ENCODE results near the gene FRMD1. TPM values are rescaled to one million over a fixed set of nuclear protein-coding genes. Genes with fewer than 3 reads are reported as not detected.

Gene FRMD1
- not detected for total RNA-seq

DNA sequence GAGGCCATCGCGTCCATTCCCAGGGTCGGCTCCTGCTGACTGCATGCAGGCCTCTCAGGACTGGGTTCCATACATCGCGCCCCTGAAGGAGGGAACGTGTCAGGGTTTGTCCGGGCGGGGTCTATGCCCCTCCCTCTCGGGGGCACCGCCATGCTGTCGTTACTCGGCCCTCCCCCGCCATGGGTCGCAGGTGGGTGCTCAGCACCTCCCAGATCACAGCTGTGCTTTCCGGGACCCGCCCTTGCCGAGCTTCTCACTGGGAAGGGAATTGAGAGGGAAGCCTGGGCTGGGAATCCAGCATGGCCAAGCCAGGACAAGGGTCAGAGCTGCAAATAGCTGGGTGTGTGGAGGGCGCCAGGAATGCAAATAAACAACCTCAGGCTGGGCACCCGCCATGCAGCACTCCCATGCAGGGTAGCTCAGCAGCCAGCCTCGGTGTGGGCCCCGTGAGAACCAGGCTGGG, at the start of gene FRMD1:
FRMD1 (minus strand) TSS at position 270 of the 463 bp plus-strand sequence; CDS start at position 152, 118 bp downstream.
- ATAC-seq (ENCODE audit: low read depth) (no peak), DNase-seq (no peak)
- H3K4me1 Mint-ChIP-seq = no peaks in the 10 kb centered on the region
- H3K9me3 Mint-ChIP-seq = no peaks in the 10 kb centered on the region
- POLR2A ChIA-PET = no interaction called here
- H3K36me3 Mint-ChIP-seq = no peaks in the 10 kb centered on the region
- H3K27ac Mint-ChIP-seq = no peak within 1 kb of the TSS
- no peaks in the 10 kb centered on the region for H3K27me3 Mint-ChIP-seq
- H3K4me3 Mint-ChIP-seq = no peak within 1 kb of the TSS

DNA sequence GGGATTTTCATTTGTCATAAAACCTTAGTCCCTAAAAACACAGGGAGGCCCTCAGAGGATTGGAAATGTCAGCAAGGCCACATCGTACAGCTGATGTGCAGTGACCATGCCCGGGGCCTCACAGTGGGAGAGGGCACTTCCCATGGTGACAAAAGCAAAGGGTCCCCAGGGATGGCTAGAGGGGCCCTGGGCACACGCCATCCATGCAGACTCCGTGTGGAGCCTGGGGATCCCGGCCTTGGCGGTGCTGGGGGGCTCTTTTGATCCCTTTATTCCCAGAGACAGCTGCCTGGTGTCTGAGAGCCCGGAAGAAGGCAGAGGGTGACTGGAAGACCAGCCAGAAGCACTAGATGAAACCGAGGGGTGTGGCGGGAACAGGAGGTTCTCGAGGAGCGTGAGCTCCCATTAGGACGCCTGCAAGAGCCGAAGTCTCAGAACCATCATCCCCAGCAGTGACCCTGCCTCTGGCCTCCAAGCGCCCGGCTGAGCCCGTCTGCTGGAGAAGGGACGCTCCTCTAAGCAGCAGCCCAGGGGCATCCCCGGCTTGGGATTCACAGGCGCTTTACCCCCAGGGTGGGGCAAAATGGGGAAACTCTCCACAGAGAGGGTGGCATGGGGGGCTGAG, 49.1 kb upstream of the FRMD1 start:
- no peak overlapping the region for H3K27ac Mint-ChIP-seq
- no peak for DNase-seq
- no peaks in the 10 kb centered on the region for H3K36me3 Mint-ChIP-seq
- H3K9me3 Mint-ChIP-seq = no peaks in the 10 kb centered on the region
- peaks cover 11% of the 10 kb centered on the region for H3K27me3 Mint-ChIP-seq
- ATAC-seq (ENCODE audit: low read depth) = no peak
- POLR2A ChIA-PET = no interaction called here
- no peaks in the 10 kb centered on the region for H3K4me1 Mint-ChIP-seq
- no peak overlapping the region for H3K4me3 Mint-ChIP-seq

DNA sequence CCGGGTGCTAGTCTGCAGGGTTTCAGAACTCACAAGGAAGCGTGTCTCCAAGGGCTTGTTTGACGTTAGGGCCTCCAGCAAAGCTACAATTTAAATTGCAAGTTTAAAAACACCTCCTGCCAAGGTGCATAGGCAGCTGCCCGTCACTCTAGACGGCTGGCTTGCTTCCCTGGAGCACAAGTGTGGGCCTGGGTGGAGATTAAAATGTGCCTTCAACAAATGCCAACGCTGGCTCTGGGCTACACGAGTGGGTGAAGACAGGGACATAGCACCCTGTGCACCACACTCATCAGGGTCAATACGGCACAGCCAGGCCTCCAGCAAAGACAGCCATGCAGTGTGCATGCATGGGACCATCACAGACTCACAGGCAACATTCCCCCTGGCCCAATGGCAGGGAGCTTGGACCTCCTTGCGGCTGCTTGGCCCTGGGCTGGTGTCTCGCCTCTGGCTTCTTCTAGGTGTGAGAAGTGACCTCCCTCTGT, 48.4 kb upstream of the FRMD1 start:
- Mint-ChIP-seq H3K27me3 (peaks cover 5% of the 10 kb centered on the region), H3K9me3 (peaks cover 3% of the 10 kb centered on the region), H3K36me3 (no peaks in the 10 kb centered on the region), H3K4me1 (no peaks in the 10 kb centered on the region), H3K4me3 (no peak overlapping the region), H3K27ac (no peak overlapping the region)
- ATAC-seq (ENCODE audit: low read depth) (no peak), DNase-seq (no peak)
- POLR2A ChIA-PET = no interaction called here

DNA sequence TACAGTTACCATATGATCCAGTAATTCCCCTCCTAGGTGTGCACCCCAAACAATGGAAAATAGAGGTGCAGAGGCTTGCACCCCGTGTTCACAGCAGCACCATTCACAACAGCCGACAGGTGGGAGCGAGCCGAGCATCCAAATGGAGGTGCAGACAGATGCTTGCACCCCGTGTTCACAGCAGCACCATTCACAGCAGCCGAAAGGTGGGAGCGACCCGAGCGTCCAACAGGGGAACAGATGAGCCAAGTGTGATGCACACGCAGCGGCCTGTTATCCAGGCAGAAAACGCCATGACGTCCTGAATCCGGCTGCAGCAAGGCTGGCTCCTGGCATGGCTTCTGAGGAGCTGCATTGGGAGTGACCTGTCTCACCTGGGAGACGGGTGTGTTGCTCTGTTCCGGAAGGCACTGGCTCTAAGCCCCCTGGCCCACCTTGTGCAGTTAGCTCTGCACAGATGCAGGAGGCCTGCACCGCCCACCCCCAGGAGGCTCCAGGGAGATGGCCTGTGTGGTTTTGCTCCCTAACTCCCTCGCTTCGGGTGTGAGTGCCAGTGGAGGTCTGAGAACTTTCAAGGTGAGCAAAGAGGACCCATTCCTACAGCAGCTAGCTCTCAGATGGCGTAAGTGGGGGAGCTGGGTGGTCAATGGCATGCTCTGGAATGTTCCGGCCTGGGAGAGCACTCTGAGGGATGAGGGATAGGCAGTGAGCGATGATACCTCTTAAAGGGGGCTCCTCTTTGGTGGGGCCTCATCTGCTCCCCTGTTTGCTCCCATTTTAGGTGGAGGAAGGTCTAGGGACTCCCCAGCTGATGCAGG, 47.8 kb upstream of the FRMD1 start:
- POLR2A ChIA-PET = no interaction called here
- no peak overlapping the region for H3K4me3 Mint-ChIP-seq
- no peaks in the 10 kb centered on the region for H3K36me3 Mint-ChIP-seq
- H3K27ac Mint-ChIP-seq = no peak overlapping the region
- ATAC-seq (ENCODE audit: low read depth) (no peak), DNase-seq (no peak)
- H3K9me3 Mint-ChIP-seq = peaks cover 3% of the 10 kb centered on the region
- H3K4me1 Mint-ChIP-seq = no peaks in the 10 kb centered on the region
- peaks cover 2% of the 10 kb centered on the region for H3K27me3 Mint-ChIP-seq

DNA sequence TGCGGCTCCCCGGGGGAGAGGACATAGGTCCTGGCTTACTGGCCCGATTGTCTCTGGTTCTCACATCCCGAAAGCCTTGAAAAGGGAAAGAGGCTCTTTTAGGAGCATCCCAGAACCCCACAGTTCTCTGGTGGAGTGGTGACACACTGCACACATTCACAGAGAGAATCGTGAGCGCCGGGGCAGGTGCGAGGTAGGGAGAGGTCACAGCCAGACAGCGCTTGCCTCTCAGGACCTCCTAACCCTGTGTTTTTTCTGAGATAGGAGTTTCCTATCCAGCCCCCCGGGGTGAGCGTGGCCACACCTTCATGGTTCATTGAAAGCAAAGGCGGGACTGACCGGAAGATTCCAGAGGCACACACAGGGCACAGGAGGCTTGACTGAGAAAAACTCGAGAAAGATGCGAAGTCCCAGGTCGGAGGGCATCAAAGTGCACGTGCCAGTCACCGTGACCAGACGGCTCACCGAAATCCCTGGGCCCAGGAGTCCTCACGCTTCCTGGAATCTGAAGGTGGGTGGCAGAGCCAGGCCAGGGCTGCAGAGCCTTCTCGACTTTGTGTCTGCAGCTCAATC, 46.5 kb upstream of the FRMD1 start:
- Mint-ChIP-seq H3K9me3 (peaks cover 4% of the 10 kb centered on the region), H3K4me3 (no peak overlapping the region), H3K27ac (no peak overlapping the region), H3K36me3 (no peaks in the 10 kb centered on the region), H3K27me3 (no peaks in the 10 kb centered on the region), H3K4me1 (no peaks in the 10 kb centered on the region)
- DNase-seq = no peak
- ATAC-seq (ENCODE audit: low read depth) = no peak
- POLR2A ChIA-PET = no interaction called here

DNA sequence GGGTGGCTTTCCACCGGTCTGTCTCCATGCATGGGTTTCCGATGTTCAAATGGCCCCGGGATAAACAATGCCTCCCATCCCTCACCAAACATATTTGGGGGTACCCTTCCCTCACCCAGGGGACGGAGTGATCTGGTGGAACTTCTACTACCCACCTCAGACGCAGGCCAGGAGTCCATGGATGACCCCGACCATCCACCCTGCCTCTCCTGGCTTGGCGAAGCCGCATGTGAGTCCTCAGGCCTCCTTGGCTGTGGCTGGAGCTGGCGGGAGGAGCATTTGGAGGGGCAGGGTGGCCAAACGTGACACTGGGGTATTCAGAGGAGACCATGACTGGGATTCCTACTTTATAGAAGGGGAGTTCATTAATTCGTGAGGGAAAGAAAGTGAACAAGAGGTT, 45.9 kb upstream of the FRMD1 start:
- peaks cover 4% of the 10 kb centered on the region for H3K9me3 Mint-ChIP-seq
- no peak for DNase-seq
- H3K4me3 Mint-ChIP-seq = no peak overlapping the region
- H3K36me3 Mint-ChIP-seq = no peaks in the 10 kb centered on the region
- H3K27me3 Mint-ChIP-seq = no peaks in the 10 kb centered on the region
- no peak overlapping the region for H3K27ac Mint-ChIP-seq
- H3K4me1 Mint-ChIP-seq = no peaks in the 10 kb centered on the region
- POLR2A ChIA-PET = no interaction called here
- ATAC-seq (ENCODE audit: low read depth) = no peak

DNA sequence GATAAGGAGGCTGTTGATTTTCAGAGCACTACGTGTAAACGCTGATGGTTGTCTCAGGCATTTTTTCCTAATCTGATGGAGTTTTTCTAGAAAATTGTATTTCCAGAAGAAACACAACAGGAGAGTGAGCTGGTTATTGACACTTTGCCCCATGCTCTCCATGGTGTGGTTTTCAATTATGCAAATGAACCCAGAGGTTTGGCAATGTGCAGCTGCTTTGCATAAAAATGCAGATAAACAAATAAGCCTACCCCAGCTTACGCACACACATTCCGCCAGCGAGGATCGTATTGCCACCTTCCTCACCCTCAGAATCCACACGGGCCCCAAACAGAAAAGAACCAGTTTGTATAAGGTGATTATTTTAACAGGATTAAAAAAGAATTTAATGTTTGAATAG, 45.1 kb upstream of the FRMD1 start:
- Mint-ChIP-seq H3K4me3 (no peak overlapping the region), H3K4me1 (no peaks in the 10 kb centered on the region), H3K36me3 (no peaks in the 10 kb centered on the region), H3K27ac (no peak overlapping the region), H3K27me3 (no peaks in the 10 kb centered on the region), H3K9me3 (peaks cover 4% of the 10 kb centered on the region)
- no peak for ATAC-seq (ENCODE audit: low read depth)
- POLR2A ChIA-PET = no interaction called here
- DNase-seq = no peak

DNA sequence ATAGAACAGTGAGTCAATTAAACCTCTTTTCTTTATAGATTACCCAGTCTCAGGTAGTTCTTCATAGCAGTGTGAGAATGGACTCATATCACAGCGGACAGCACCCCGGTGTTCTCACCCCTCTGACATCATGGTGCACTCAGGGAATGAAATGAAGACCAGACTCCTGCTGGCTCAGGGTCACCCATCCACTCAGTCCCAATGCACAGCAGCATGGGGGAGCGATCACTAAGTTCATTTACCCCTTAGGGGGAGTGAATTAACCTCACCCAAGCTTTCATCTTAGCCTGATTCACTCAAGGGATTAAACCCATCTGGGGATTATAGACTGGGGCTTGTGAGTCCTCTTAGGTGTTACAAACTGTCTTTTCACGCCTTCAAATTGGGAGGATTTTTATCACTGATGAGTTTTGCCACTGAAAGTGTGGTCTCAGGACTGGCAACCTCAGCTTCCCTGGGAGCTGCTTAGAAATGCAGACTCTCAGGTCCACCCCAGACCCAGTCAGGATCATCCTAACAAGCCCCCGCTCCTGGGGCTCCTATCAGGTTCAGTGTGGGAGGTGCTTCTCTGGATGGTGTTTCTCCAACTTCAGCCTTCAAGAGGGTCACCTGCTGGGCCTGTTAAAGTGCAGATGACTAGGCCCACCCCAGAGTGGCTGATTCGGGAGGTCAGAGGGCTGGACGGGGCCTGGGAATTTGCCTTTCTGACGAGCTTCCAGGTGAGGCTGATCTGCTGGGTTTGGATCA, 44.3 kb upstream of the FRMD1 start:
- no peak for ATAC-seq (ENCODE audit: low read depth)
- DNase-seq = no peak
- peaks cover 4% of the 10 kb centered on the region for H3K9me3 Mint-ChIP-seq
- POLR2A ChIA-PET = no interaction called here
- no peaks in the 10 kb centered on the region for H3K36me3 Mint-ChIP-seq
- no peak overlapping the region for H3K4me3 Mint-ChIP-seq
- no peaks in the 10 kb centered on the region for H3K27me3 Mint-ChIP-seq
- no peak overlapping the region for H3K27ac Mint-ChIP-seq
- H3K4me1 Mint-ChIP-seq = no peaks in the 10 kb centered on the region

DNA sequence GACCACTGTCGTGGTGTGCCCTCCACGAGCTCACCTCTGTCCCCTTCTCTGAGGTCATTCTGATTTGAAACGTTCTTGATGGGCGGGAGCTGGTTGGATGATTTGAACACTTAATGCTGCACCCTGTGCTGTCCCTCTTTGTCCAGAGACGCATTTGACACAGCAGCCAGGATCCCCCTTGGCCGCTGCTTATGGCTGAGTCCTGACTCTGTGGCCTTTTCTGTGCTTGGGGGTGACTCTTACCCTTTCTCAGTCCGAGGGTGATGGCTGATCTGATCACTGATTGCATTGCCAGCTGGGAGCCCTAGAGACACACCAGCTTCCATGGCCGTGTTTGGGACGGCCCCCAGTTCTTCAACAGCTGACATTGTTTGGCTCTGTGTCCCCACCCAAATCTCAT, 43.5 kb upstream of the FRMD1 start:
- Mint-ChIP-seq H3K27me3 (no peaks in the 10 kb centered on the region), H3K9me3 (peaks cover 4% of the 10 kb centered on the region), H3K36me3 (no peaks in the 10 kb centered on the region), H3K27ac (no peak overlapping the region), H3K4me1 (no peaks in the 10 kb centered on the region), H3K4me3 (no peak overlapping the region)
- ATAC-seq (ENCODE audit: low read depth) = no peak
- POLR2A ChIA-PET = no interaction called here
- no peak for DNase-seq

DNA sequence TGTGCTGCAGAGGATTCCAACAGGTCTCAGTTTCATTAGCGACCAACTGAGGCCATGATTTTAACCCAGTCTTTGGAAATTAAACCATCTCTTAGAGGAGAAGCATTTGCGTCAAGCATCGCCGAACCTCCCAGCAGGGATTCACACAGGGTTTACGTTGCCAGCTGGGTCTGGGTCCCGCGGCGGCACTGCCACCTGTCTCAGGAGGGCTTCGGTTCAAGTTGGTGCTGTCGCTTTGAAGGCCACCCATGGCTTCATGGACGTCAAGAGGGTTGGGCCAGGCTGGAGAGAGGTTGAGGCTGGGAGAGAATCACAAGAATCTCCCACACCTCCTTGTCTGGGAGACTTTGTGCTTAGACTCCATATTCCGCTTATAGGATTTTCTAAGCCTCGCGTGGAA, 43.0 kb upstream of the FRMD1 start:
- POLR2A ChIA-PET = no interaction called here
- H3K9me3 Mint-ChIP-seq = peaks cover 4% of the 10 kb centered on the region
- H3K27me3 Mint-ChIP-seq = no peaks in the 10 kb centered on the region
- ATAC-seq (ENCODE audit: low read depth) (no peak), DNase-seq (no peak)
- H3K27ac Mint-ChIP-seq = no peak overlapping the region
- H3K4me1 Mint-ChIP-seq = no peaks in the 10 kb centered on the region
- no peaks in the 10 kb centered on the region for H3K36me3 Mint-ChIP-seq
- H3K4me3 Mint-ChIP-seq = no peak overlapping the region

DNA sequence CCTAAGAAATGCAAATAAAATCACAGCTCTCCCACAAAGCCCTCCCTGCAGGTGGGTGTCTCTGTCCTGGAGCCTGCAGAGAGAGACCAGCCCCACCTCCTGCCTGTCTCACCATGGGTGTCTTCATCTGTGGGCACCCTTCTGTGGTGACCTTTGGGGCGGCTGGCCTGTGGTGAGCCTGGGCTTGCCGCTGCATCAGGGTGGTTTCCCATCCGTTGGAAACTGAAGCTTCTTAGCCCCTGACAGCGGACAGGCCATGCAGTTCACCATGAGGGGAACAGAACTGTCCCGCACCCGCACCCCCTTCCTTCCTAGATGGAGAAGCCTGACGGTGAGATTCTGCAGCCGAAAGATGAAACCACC, 42.3 kb upstream of the FRMD1 start:
- peaks cover 4% of the 10 kb centered on the region for H3K9me3 Mint-ChIP-seq
- DNase-seq (no peak), ATAC-seq (ENCODE audit: low read depth) (no peak)
- POLR2A ChIA-PET = no interaction called here
- no peak overlapping the region for H3K27ac Mint-ChIP-seq
- H3K27me3 Mint-ChIP-seq = no peaks in the 10 kb centered on the region
- no peaks in the 10 kb centered on the region for H3K36me3 Mint-ChIP-seq
- no peak overlapping the region for H3K4me3 Mint-ChIP-seq
- H3K4me1 Mint-ChIP-seq = no peaks in the 10 kb centered on the region

DNA sequence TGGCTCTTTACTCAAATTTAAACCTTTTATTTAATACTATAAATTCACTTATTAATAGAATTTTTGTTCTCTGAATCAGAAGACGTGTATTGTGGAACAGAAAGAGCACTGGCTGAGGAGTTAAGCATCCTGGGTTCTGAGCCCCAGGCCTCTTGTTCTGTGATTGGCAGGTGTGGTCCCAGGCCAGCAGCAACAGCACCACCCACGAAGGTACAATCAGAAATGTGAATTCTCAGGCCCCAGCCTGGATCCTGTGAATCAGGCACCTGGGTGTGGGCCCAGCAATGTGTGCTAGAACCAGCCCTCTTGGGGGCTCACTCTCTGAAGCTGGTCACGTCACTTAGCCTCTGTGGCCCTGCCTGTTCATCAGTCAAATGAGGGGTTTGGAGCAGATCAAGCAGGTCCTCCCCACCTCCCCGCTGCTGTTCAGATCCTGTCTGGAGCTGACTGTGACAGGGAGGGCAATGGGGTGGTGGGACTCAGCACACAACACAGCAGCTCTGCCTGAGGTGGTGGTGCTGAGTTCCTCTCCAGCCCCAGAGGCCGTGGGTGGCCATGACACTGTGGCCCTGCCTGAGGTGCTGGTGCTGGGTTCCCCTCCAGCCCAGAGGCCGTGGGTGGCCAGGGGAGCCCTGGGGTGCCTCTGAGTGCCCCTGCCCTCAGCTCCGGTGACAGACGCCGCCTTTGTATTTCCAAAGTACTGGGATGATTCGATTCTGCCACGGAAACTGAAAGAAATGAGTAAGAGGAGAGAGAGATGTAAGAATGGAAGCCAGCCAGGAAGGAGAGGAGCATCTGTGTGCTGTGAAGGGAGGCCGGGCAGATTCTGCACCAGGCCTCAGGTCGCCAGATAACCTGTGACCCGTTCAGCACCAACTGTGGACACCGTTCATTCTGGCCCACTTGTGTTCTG, 41.6 kb upstream of the FRMD1 start:
- ATAC-seq (ENCODE audit: low read depth) (no peak), DNase-seq (no peak)
- H3K4me1 Mint-ChIP-seq = no peaks in the 10 kb centered on the region
- peaks cover 5% of the 10 kb centered on the region for H3K9me3 Mint-ChIP-seq
- H3K36me3 Mint-ChIP-seq = no peaks in the 10 kb centered on the region
- H3K27me3 Mint-ChIP-seq = no peaks in the 10 kb centered on the region
- H3K27ac Mint-ChIP-seq = no peak overlapping the region
- no peak overlapping the region for H3K4me3 Mint-ChIP-seq
- POLR2A ChIA-PET = no interaction called here

DNA sequence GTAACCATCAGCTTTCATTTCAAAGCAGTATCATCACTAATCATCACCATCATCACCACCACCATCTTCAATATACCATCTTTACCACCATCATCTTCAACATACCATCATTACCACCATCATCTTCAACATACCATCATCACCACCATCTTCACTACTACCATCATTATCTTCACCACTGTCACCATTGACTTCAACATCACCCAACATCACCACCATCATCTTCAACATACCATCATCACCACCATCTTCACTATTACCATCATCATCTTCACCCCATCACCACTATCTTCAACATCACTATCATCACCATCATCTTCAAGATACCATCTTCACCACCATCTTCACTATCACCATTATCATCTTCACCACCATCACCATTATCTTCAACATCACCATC, 40.5 kb upstream of the FRMD1 start:
- DNase-seq (no peak), ATAC-seq (ENCODE audit: low read depth) (no peak)
- POLR2A ChIA-PET = no interaction called here
- Mint-ChIP-seq H3K4me3 (no peak overlapping the region), H3K4me1 (no peaks in the 10 kb centered on the region), H3K36me3 (no peaks in the 10 kb centered on the region), H3K9me3 (peaks cover 8% of the 10 kb centered on the region), H3K27ac (no peak overlapping the region), H3K27me3 (no peaks in the 10 kb centered on the region)

Measured in activated naive CD8-positive, alpha-beta T cell treated with anti-CD3 and anti-CD28 coated beads, Interleukin-2, amount 10 ng/mL, durations not matched to agents 7 days and 5 days (primary cell).